ENCODE results near the gene CDKN1A.

Gene CDKN1A

DNA sequence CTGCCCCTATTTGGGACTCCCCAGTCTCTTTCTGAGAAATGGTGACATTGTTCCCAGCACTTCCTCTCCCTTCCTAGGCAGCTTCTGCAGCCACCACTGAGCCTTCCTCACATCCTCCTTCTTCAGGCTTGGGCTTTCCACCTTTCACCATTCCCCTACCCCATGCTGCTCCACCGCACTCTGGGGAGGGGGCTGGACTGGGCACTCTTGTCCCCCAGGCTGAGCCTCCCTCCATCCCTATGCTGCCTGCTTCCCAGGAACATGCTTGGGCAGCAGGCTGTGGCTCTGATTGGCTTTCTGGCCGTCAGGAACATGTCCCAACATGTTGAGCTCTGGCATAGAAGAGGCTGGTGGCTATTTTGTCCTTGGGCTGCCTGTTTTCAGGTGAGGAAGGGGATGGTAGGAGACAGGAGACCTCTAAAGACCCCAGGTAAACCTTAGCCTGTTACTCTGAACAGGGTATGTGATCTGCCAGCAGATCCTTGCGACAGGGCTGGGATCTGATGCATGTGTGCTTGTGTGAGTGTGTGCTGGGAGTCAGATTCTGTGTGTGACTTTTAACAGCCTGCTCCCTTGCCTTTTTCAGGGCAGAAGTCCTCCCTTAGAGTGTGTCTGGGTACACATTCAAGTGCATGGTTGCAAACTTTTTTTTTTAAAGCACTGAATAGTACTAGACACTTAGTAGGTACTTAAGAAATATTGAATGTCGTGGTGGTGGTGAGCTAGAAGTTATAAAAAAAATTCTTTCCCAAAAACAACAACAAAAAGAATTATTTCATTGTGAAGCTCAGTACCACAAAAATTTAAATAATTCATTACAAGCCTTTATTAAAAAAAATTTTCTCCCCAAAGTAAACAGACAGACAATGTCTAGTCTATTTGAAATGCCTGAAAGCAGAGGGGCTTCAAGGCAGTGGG, 2.1 kb upstream of the CDKN1A start:
- Histone ChIP-seq H3K36me3 (peaks cover 21% of the 10 kb centered on the region), H3K9me3 (ENCODE audit: severe bottlenecking) (no peaks in the 10 kb centered on the region), H3K27me3 (ENCODE audit: insufficient read depth, low read depth, severe bottlenecking) (no peaks in the 10 kb centered on the region), H3K4me3 (ENCODE audit: low read depth, low read length) (peak overlapping the region; percentile 81), H3K27ac (peak overlapping the region; percentile 95)
- peak; percentile 94 for DNase-seq
- TF ChIP-seq, protein P1, sequence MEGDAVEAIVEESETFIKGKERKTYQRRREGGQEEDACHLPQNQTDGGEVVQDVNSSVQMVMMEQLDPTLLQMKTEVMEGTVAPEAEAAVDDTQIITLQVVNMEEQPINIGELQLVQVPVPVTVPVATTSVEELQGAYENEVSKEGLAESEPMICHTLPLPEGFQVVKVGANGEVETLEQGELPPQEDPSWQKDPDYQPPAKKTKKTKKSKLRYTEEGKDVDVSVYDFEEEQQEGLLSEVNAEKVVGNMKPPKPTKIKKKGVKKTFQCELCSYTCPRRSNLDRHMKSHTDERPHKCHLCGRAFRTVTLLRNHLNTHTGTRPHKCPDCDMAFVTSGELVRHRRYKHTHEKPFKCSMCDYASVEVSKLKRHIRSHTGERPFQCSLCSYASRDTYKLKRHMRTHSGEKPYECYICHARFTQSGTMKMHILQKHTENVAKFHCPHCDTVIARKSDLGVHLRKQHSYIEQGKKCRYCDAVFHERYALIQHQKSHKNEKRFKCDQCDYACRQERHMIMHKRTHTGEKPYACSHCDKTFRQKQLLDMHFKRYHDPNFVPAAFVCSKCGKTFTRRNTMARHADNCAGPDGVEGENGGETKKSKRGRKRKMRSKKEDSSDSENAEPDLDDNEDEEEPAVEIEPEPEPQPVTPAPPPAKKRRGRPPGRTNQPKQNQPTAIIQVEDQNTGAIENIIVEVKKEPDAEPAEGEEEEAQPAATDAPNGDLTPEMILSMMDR (IDR thresholded peaks at IDR 0.05; ENCODE audit: low read depth, low read length) = no peak

DNA sequence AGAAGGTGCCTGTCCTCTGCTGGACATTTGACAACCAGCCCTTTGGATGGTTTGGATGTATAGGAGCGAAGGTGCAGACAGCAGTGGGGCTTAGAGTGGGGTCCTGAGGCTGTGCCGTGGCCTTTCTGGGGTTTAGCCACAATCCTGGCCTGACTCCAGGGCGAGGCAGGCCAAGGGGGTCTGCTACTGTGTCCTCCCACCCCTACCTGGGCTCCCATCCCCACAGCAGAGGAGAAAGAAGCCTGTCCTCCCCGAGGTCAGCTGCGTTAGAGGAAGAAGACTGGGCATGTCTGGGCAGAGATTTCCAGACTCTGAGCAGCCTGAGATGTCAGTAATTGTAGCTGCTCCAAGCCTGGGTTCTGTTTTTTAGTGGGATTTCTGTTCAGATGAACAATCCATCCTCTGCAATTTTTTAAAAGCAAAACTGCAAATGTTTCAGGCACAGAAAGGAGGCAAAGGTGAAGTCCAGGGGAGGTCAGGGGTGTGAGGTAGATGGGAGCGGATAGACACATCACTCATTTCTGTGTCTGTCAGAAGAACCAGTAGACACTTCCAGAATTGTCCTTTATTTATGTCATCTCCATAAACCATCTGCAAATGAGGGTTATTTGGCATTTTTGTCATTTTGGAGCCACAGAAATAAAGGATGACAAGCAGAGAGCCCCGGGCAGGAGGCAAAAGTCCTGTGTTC, 1.3 kb upstream of the CDKN1A start:
- peak overlapping the region; percentile 81 for H3K4me3 ChIP-seq (ENCODE audit: low read depth, low read length)
- DNase-seq = peak; percentile 73
- no peaks in the 10 kb centered on the region for H3K27me3 ChIP-seq (ENCODE audit: insufficient read depth, low read depth, severe bottlenecking)
- peak overlapping the region; percentile 95 for H3K27ac ChIP-seq
- H3K9me3 ChIP-seq (ENCODE audit: severe bottlenecking) = no peaks in the 10 kb centered on the region
- TF ChIP-seq, protein P1 (IDR thresholded peaks at IDR 0.05; ENCODE audit: low read depth, low read length) = peak; percentile 18; the same call in 1 of the 2 replicates
- peaks cover 27% of the 10 kb centered on the region for H3K36me3 ChIP-seq

DNA sequence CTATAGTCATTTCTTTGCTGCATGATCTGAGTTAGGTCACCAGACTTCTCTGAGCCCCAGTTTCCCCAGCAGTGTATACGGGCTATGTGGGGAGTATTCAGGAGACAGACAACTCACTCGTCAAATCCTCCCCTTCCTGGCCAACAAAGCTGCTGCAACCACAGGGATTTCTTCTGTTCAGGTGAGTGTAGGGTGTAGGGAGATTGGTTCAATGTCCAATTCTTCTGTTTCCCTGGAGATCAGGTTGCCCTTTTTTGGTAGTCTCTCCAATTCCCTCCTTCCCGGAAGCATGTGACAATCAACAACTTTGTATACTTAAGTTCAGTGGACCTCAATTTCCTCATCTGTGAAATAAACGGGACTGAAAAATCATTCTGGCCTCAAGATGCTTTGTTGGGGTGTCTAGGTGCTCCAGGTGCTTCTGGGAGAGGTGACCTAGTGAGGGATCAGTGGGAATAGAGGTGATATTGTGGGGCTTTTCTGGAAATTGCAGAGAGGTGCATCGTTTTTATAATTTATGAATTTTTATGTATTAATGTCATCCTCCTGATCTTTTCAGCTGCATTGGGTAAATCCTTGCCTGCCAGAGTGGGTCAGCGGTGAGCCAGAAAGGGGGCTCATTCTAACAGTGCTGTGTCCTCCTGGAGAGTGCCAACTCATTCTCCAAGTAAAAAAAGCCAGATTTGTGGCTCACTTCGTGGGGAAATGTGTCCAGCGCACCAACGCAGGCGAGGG, 594 bp upstream of the CDKN1A start:
- peaks cover 34% of the 10 kb centered on the region for H3K36me3 ChIP-seq
- no peak for DNase-seq
- peak overlapping the region; percentile 95 for H3K27ac ChIP-seq
- H3K27me3 ChIP-seq (ENCODE audit: insufficient read depth, low read depth, severe bottlenecking) = no peaks in the 10 kb centered on the region
- TF ChIP-seq, protein P1 (IDR thresholded peaks at IDR 0.05; ENCODE audit: low read depth, low read length) = no peak
- no peaks in the 10 kb centered on the region for H3K9me3 ChIP-seq (ENCODE audit: severe bottlenecking)
- H3K4me3 ChIP-seq (ENCODE audit: low read depth, low read length) = peak overlapping the region; percentile 81

DNA sequence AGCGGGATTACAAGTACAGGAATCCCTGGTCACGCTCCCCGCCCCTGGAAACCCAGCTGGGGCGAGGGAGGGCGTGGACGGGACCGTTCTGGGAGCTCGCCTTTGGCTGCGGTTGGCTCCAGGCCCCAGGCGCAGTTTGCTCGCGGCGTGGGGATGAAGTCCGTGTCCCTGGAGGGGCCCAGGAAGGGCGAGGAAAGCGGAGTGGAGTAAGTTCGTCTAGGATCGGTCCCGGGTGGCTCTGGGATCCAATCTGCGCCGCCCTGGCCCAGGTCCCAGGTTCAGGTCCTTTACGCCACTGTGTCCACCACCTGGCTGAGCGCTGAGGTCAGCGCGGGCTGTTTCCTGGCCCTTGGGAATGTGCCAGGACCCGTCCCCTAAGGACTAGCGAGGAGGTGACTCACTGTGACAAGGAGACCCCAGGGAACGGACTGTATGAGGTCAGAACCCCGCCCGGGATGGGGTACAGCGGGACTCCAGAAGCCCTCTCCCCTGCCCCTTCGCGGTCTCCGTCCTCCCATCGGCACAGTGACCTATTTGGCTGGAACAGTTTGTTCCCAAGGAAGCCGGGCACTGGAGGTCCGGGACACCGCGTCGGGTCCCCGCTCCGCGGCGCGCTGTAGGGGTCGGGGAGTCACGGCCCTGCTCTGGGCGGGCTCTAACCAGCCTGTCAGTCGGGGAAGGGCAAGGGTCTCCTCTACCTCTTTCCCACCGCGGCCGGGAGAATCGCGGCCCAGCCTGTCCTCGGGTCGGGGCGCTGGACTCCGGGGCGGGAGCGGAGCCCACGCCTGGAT, 724 bp downstream of the CDKN1A start:
- TF ChIP-seq, protein P1 (IDR thresholded peaks at IDR 0.05; ENCODE audit: low read depth, low read length) = no peak
- peak overlapping the region; percentile 95 for H3K27ac ChIP-seq
- no peaks in the 10 kb centered on the region for H3K27me3 ChIP-seq (ENCODE audit: insufficient read depth, low read depth, severe bottlenecking)
- DNase-seq = peak; percentile 61
- peaks cover 47% of the 10 kb centered on the region for H3K36me3 ChIP-seq
- no peaks in the 10 kb centered on the region for H3K9me3 ChIP-seq (ENCODE audit: severe bottlenecking)
- peak overlapping the region; percentile 81 for H3K4me3 ChIP-seq (ENCODE audit: low read depth, low read length)

Measured in WERI-Rb-1 (cell line).